Osteoblast (primary cell): ENCODE measurements around the gene JAK3. TPM values are rescaled to one million over a fixed set of nuclear protein-coding genes. Genes with fewer than 3 reads are reported as not detected.

Experiments
- DNase-seq: peaks from one replicate; pipeline ENCODE4 v3.0.0; 2011; ENCODE audit warnings: low spot score, mixed read lengths; ENCODE audit not compliant: insufficient read length; ENCODE audit errors: missing footprints
- H2AFZ ChIP-seq: 2 replicates; pipeline ENCODE4 v1.6.0; 2011; ENCODE audit warnings: mild to moderate bottlenecking, low read length
- H3K27ac ChIP-seq: 2 replicates; pipeline ENCODE4 v1.5.1; 2011; ENCODE audit warnings: mild to moderate bottlenecking, low read depth, low read length, moderate library complexity
- H3K27me3 ChIP-seq: 2 replicates; pipeline ENCODE4 v1.6.0; 2012; ENCODE audit warnings: mild to moderate bottlenecking, control low read depth, inconsistent platforms, low read length, moderate library complexity; ENCODE audit not compliant: insufficient read depth
- H3K36me3 ChIP-seq: 2 replicates; pipeline ENCODE4 v1.5.1; 2011; ENCODE audit warnings: mild to moderate bottlenecking, low read length, control low read depth, moderate library complexity; ENCODE audit not compliant: insufficient read depth
- H3K4me1 ChIP-seq: 2 replicates; pipeline ENCODE4 v1.5.1; 2011; ENCODE audit warnings: mild to moderate bottlenecking, low read length, control low read depth, moderate library complexity; ENCODE audit not compliant: insufficient read depth
- H3K4me2 ChIP-seq: 2 replicates; pipeline ENCODE4 v1.6.0; 2011; ENCODE audit warnings: mild to moderate bottlenecking, low read length; ENCODE audit not compliant: insufficient read depth
- H3K4me3 ChIP-seq: fragments of 200-600 bp; sonication (generic); 3 replicates; pipeline ENCODE4 v1.5.1; 2012; ENCODE audit warnings: mild to moderate bottlenecking, low read length, inconsistent platforms; ENCODE audit not compliant: insufficient read depth
- H3K79me2 ChIP-seq: 2 replicates; pipeline ENCODE4 v1.6.0; 2012; ENCODE audit warnings: mild to moderate bottlenecking, low read length, control low read depth, inconsistent platforms; ENCODE audit not compliant: insufficient read depth
- H3K9me3 ChIP-seq: 2 replicates; pipeline ENCODE4 v1.5.1; 2011; ENCODE audit warnings: low read depth, low read length, control low read depth
- H4K20me1 ChIP-seq: 2 replicates; pipeline ENCODE4 v1.6.0; 2012; ENCODE audit warnings: mild to moderate bottlenecking, low read length, control low read depth; ENCODE audit not compliant: insufficient read depth
- CTCF ChIP-seq: IDR thresholded peaks from 2 replicates; pipeline ENCODE4 v1.5.1; 2011; ENCODE audit warnings: mild to moderate bottlenecking, low read depth, low read length, moderate library complexity; ENCODE audit errors: extremely low read depth
- total RNA-seq: library from RNA; depleted of rRNA; stranded (reverse); fragments of >200 nt; gene quantifications from 2 replicates; pipeline ENCODE4 v1.2.3, GENCODE V29; 2012

Gene JAK3
- total RNA-seq, 1 donor, result 1.8 TPM

GRCh38 chr19:17881701-17882100 is 33.9 kb upstream of the JAK3 start:
- Histone ChIP-seq H2AFZ (no peak overlapping the region), H3K4me1 (no peaks in the 10 kb centered on the region), H3K4me3 (no peak overlapping the region), H3K27ac (no peak overlapping the region), H4K20me1 (no peaks in the 10 kb centered on the region), H3K27me3 (no peaks in the 10 kb centered on the region), H3K4me2 (no peak overlapping the region), H3K9me3 (no peaks in the 10 kb centered on the region), H3K36me3 (no peaks in the 10 kb centered on the region), H3K79me2 (no peaks in the 10 kb centered on the region)
- peak; percentile 74 for DNase-seq
- no peak for TF ChIP-seq CTCF

GRCh38 chr19:17879466-17879865 is 31.7 kb upstream of the JAK3 start:
- no peaks in the 10 kb centered on the region for H3K79me2 ChIP-seq
- no peak for TF ChIP-seq CTCF

GRCh38 chr19:17877696-17878095 is 29.9 kb upstream of the JAK3 start:
- no peak overlapping the region for H2AFZ ChIP-seq
- H3K4me2 ChIP-seq, result no peak overlapping the region
- no peak for DNase-seq
- no peak for TF ChIP-seq CTCF
- H4K20me1 ChIP-seq, result no peaks in the 10 kb centered on the region
- no peaks in the 10 kb centered on the region for H3K4me1 ChIP-seq
- H3K79me2 ChIP-seq, result no peaks in the 10 kb centered on the region
- no peak overlapping the region for H3K4me3 ChIP-seq
- no peaks in the 10 kb centered on the region for H3K36me3 ChIP-seq
- peaks cover 17% of the 10 kb centered on the region for H3K27me3 ChIP-seq
- H3K27ac ChIP-seq, result no peak overlapping the region
- no peaks in the 10 kb centered on the region for H3K9me3 ChIP-seq

More at GRCh38 chr19:17879466-17879865, 31.7 kb upstream of the JAK3 start:
- H3K36me3 ChIP-seq, result no peaks in the 10 kb centered on the region
- DNase-seq, result peak; percentile 60
- no peaks in the 10 kb centered on the region for H3K9me3 ChIP-seq
- no peak overlapping the region for H3K4me3 ChIP-seq
- no peak overlapping the region for H3K27ac ChIP-seq
- H3K4me2 ChIP-seq, result no peak overlapping the region
- no peaks in the 10 kb centered on the region for H3K4me1 ChIP-seq
- no peak overlapping the region for H2AFZ ChIP-seq
- H4K20me1 ChIP-seq, result no peaks in the 10 kb centered on the region
- peaks cover 3% of the 10 kb centered on the region for H3K27me3 ChIP-seq

GRCh38 chr19:17874758-17875135 is 27.0 kb upstream of the JAK3 start:
- H4K20me1 ChIP-seq, result no peaks in the 10 kb centered on the region
- H3K9me3 ChIP-seq, result no peaks in the 10 kb centered on the region
- H3K4me2 ChIP-seq, result no peak overlapping the region
- peaks cover 44% of the 10 kb centered on the region for H3K27me3 ChIP-seq
- H3K4me1 ChIP-seq, result no peaks in the 10 kb centered on the region
- H2AFZ ChIP-seq, result no peak overlapping the region
- H3K4me3 ChIP-seq, result no peak overlapping the region
- no peak overlapping the region for H3K27ac ChIP-seq
- no peak for DNase-seq
- H3K36me3 ChIP-seq, result no peaks in the 10 kb centered on the region
- TF ChIP-seq CTCF, result no peak
- no peaks in the 10 kb centered on the region for H3K79me2 ChIP-seq
